ENCODE results near the gene TPTE2.

GRCh38 chr13:19591864-19592263, 30.5 kb upstream of the TPTE2 start:
- TF ChIP-seq POLR2A (IDR thresholded peaks at IDR 0.05) (no peak), CTCF (IDR thresholded peaks at IDR 0.05) (no peak)

Measured in prostate gland (tissue), 2 donors.